Kasumi-1 (cell line): Measurements from ENCODE around the gene TSPAN9.

Experiments used
- DNase-seq, 2 experiments: peaks; one replicate each; lab custom pipeline; 2025; lab: John Stamatoyannopoulos, UW

TSPAN9 gene

GRCh38 chr12:3250576-3250975, 173.4 kb downstream of the TSPAN9 start:
- DNase-seq = no peak

- DNase-seq = no peak
These were observed 173.9 kb downstream of the TSPAN9 start for GRCh38 chr12:3251067-3251466.

GRCh38 chr12:3251691-3252090, 174.5 kb downstream of the TSPAN9 start:
- no peak for DNase-seq

GRCh38 chr12:3252450-3252891, 175.3 kb downstream of the TSPAN9 start:
- no peak for DNase-seq

GRCh38 chr12:3253682-3254275, 176.6 kb downstream of the TSPAN9 start:
- DNase-seq = no peak

- DNase-seq = no peak
These were observed 177.9 kb downstream of the TSPAN9 start for GRCh38 chr12:3255057-3255456.

- no peak for DNase-seq
These were observed 179.0 kb downstream of the TSPAN9 start for GRCh38 chr12:3256103-3256631.

GRCh38 chr12:3257411-3257810, 180.2 kb downstream of the TSPAN9 start:
- DNase-seq = no peak

GRCh38 chr12:3259973-3260372, 182.8 kb downstream of the TSPAN9 start:
- DNase-seq = no peak

GRCh38 chr12:3261782-3262359, 184.7 kb downstream of the TSPAN9 start:
- no peak for DNase-seq

GRCh38 chr12:3262470-3262869, 185.3 kb downstream of the TSPAN9 start:
- DNase-seq = no peak

- DNase-seq = no peak
These were observed 186.1 kb downstream of the TSPAN9 start for GRCh38 chr12:3263282-3263681.

- no peak for DNase-seq
These were observed 187.1 kb downstream of the TSPAN9 start for GRCh38 chr12:3263939-3264922.

- no peak for DNase-seq
These were observed 188.2 kb downstream of the TSPAN9 start for GRCh38 chr12:3265406-3265805.

- no peak for DNase-seq
These were observed 189.5 kb downstream of the TSPAN9 start for GRCh38 chr12:3266638-3267037.

- DNase-seq = no peak
These were observed 190.5 kb downstream of the TSPAN9 start for GRCh38 chr12:3267690-3268089.

- DNase-seq = no peak
These were observed 192.4 kb downstream of the TSPAN9 start for GRCh38 chr12:3269594-3269993.

- no peak for DNase-seq
These were observed 194.0 kb downstream of the TSPAN9 start for GRCh38 chr12:3271146-3271545.

GRCh38 chr12:3271639-3272038, 194.5 kb downstream of the TSPAN9 start:
- DNase-seq = no peak

- DNase-seq = no peak
These were observed 195.8 kb downstream of the TSPAN9 start for GRCh38 chr12:3272958-3273357.

- no peak for DNase-seq
These were observed 196.3 kb downstream of the TSPAN9 start for GRCh38 chr12:3273409-3273853.

- no peak for DNase-seq
These were observed 197.5 kb downstream of the TSPAN9 start for GRCh38 chr12:3274664-3275063.
